ENCODE measurements around the gene TFDP2. TPM values are rescaled to one million over a fixed set of nuclear protein-coding genes. Genes with fewer than 3 reads are reported as not detected.

TFDP2 gene
- total and polyA plus RNA-seq, 9 of the 15 experiments (the other 6 are each of a cell fraction or from before 2014, with no cell fraction given): 95.6 to 179 (median 126) TPM

- no TSS peak for BruUV-seq (replicated peaks)
- FAIRE-seq (no peak), ATAC-seq (no peak), DNase-seq (ENCODE audit: extremely low read depth in 1 of 4, low spot score in 3 of 4) (no peak)
- no peak overlapping the region for H3K4me2 ChIP-seq (ENCODE audit: insufficient read depth, low read length)
- H3K27me3 ChIP-seq (ENCODE audit: control insufficient read depth in 2 of 2, insufficient read depth in 2 of 2, low read length in 2 of 2): no peaks in the 10 kb centered on the region
- ChIA-PET POLR2A (no interaction called here), CTCF (ENCODE audit: low intra/inter-chr PET ratio) (no interaction called here)
- H3K9ac ChIP-seq (ENCODE audit: insufficient read depth in 1 of 2, low read depth in 2 of 2, low read length in 2 of 2): no peak overlapping the region
- H2AFZ ChIP-seq (ENCODE audit: low read depth, low read length): no peak overlapping the region
- H4K20me1 ChIP-seq (replicated peaks; ENCODE audit: control insufficient read depth, insufficient read depth, low read length): no peaks in the 10 kb centered on the region
- H3K9me3 ChIP-seq (replicated peaks; ENCODE audit: control insufficient read depth, insufficient read depth, low read depth, low read length): no peaks in the 10 kb centered on the region
- in situ Hi-C loops (cut with MboI) (no loop called here), intact Hi-C loops (cut with micrococcal nuclease) (no loop called here)
- no peaks in the 10 kb centered on the region for H3K79me2 ChIP-seq (ENCODE audit: control insufficient read depth, insufficient read depth, low read length)
- no peaks in the 10 kb centered on the region for H3K9me1 ChIP-seq (ENCODE audit: control insufficient read depth, insufficient read depth, low read length)
- H3K36me3 ChIP-seq (ENCODE audit: control insufficient read depth, insufficient read depth, low read length): peaks cover 38% of the 10 kb centered on the region
- WGBS (ENCODE audit: insufficient coverage, low coverage, missing lambda C conversion rate): 93% methylated on average over 2 of the region's 3 CpGs
- no peak overlapping the region for H3K4me3 ChIP-seq
- H3K4me1 ChIP-seq (replicated peaks in 1 of 2; ENCODE audit: control insufficient read depth in 2 of 2, insufficient read depth in 2 of 2, low read length in 2 of 2): no peaks in the 10 kb centered on the region
- TF ChIP-seq ZBTB1 (CRISPR knock-in tag; IDR thresholded peaks at IDR 0.05; ENCODE audit: borderline replicate concordance, low read depth) (no peak), RREB1 (CRISPR knock-in tag; IDR thresholded peaks at IDR 0.05) (no peak), TEAD1 (CRISPR knock-in tag; IDR thresholded peaks at IDR 0.05) (no peak), ZNF134 (CRISPR knock-in tag; conservative IDR thresholded peaks at IDR 0.05) (no peak), ERF (CRISPR knock-in tag; IDR thresholded peaks at IDR 0.05) (no peak), CC2D1A (IDR thresholded peaks at IDR 0.05) (no peak), FIP1L1 (IDR thresholded peaks at IDR 0.05; ENCODE audit: low read depth, low read length, poor library complexity, severe bottlenecking) (no peak)
- no peak overlapping the region for H3K27ac ChIP-seq (ENCODE audit: extremely low read depth, low read depth, low read length)
Observed at GRCh38 chr3:142168514-142168913, 19.2 kb upstream of the TFDP2 start.

Data from K562 (cell line).